HG02973 (cell line): Measurements from ENCODE around the gene WAC.

Experiments
- ATAC-seq: cut with Tn5 transposase; IDR thresholded peaks from one replicate; pipeline ENCODE4 v1.9.1; 2021; ENCODE audit warnings: moderate library complexity; ENCODE audit not compliant: unreplicated experiment

WAC gene

GRCh38 chr10:28663576-28664368 is 130.9 kb downstream of the WAC start:
- ATAC-seq: peak; percentile 90

GRCh38 chr10:28664369-28664740 is 131.4 kb downstream of the WAC start:
- no peak for ATAC-seq

- no peak for ATAC-seq
These were observed 134.0 kb downstream of the WAC start for GRCh38 chr10:28666751-28667467.

- ATAC-seq: no peak
These were observed 135.7 kb downstream of the WAC start for GRCh38 chr10:28668363-28669226.

GRCh38 chr10:28669227-28670173 is 136.6 kb downstream of the WAC start:
- ATAC-seq: no peak
